Activated CD8-positive, alpha-beta memory T cell treated with anti-CD3 and anti-CD28 coated beads, Interleukin-2, amount 50 U/mL, for 4 hours (primary cell): ENCODE measurements around the gene SEC24A.
"Not testable (repeated sequence)": the region's sequence is repeated elsewhere in the genome, so short reads cannot be mapped to it uniquely, and the experiment has no call there.

Experiments used
- DNase-seq: peaks from one replicate; pipeline ENCODE4 v3.0.0-alpha.2; 2020

The SEC24A gene

DNA sequence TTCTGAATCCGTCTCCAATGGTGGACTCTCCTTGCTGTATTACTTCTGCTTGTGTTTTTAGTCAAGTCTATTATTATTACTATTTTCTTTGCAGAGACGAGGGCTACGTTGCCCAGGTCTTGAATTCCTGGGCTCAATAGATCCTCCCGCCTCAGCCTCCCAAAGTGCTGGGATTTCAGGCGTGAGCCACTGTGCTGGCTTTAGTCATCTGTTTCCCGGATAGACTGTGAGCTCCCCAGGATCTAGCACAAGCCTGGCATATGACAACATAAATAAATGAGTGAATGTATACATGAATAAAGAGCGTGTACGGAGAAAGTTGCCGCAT is 109.6 kb downstream of the SEC24A start:
- DNase-seq: no peak

DNA sequence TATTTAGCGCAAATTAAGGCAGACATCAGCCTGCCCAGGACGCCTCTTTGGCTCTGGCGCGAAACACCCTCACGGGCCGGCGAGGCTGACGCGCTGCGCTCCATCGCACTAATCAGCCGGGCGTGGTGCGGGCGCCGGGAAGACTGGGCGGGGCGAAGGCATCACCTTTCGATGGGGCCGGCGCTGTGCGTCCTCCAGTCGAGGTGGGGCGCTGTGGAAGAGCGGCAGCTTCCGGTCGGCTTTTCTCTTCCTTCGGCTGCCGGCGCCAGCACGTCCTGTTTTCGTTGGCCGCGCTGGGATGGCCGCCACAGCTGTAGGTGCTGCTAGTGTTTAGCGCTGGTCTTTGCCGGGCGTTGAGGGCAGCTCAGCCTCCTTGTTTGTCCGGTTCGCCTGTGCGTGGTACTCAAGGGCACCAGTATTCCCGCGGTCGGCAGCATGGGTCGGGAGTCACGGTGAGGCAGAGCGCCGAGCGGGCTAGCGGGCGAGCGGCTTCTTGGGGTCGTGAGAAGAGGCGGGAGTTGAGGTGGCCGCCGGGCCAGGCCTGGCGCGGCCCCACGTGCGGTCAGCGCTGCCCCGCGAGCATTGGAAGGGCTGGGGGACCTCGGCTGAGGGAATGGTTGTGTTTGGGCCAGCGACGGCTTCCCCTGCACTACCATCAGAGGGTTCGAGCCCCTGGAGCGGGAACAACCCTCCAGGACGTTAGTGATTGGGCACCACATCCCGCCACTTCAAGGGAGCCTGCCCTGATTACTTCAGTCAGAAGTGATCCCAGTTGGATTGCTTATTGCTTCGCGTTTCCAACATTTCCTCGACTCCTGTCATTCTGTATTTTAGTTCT is 110.1 kb downstream of the SEC24A start, which contains the start of gene DDX46:
Gene DDX46, plus strand, starts transcription at position 276 of the 838 bp plus-strand sequence. Its CDS starts 160 bp downstream, at position 436.
- peak; percentile 94 for DNase-seq

DNA sequence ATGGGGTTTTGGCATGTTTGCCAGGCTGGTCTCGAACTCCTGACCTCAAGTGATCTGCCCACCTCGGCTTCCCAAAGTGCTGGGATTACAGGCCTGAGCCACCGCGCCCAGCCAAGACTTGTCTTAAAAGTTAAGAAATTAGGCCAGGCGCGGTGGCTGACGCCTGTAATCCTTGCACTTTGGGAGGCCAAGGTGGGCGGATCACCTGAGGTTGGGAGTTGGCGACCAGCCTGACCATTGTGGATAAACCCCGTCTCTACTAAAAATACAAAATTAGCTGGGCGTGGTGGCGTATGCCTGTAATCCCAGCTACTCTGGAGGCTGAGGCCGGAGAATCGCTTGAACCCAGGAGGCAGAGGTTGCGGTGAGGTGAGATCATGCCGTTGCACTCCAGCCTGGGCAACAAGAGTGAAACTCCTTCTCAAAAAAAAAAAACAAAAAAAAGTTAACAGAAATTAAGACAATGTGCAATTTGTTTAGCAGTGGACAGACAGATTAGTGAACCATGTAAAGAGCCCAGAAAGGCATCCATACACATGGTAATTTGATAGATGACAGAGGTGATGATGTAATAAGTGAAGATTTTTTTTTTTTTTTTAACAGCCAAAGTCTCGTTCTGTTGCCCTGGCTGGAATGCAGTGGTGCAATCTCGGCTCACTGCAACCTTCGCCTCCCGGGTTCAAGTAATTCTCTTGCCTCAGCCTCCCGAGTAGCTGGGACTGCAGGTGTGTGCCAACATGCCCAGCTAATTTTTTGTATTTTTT is 119.1 kb downstream of the SEC24A start:
- not testable (repeated sequence) for DNase-seq

DNA sequence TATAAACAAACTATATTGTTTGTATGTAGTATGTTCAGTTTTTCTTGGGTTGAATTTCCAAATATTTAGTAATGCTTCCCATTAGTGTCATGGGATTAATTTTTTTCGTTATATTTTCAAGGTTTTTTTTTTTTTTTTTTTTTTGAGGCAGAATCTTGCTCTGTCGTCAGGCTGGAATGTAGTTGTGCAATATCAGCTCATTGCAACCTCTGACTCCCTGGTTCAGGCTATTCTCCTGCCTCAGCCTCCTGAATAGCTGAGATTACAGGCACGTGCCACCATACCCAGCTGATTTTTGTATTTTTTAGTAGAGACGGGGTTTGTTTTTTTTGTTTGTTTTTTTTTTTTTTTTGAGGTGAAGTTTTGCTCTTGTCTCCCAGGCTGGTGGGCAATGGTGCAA is 120.6 kb downstream of the SEC24A start:
- no peak for DNase-seq

DNA sequence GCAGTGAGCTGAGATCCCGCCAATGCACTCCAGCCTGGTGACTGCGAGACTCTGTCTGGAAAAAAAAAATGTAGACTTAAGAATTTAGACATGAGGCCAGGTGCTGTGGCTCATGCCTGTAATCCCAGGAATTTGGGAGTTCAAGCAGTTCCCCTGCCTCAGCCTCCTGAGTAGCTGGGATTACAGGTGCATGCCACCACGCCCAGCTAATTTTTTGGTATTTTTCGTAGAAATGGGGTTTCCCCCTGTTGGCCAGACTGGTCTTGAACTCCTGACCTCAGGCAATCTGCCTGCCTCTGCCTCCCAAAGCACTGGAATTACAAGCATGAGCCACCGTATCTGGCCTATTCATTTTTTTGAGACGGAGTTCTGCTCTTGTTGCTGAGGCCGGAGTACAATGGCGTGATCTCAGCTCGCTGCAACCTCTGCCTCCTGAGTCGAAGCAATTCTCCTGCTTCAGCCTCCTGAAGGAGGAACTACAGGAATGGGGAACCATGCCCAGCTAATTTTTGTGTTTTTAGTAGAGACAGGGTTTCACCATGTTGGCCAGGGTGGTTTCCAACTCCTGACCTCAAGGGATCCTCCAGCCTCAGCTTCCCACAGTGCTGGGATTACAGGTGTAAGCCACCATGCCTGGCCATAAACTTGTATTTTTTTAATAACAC is 124.0 kb downstream of the SEC24A start:
- DNase-seq: no peak

DNA sequence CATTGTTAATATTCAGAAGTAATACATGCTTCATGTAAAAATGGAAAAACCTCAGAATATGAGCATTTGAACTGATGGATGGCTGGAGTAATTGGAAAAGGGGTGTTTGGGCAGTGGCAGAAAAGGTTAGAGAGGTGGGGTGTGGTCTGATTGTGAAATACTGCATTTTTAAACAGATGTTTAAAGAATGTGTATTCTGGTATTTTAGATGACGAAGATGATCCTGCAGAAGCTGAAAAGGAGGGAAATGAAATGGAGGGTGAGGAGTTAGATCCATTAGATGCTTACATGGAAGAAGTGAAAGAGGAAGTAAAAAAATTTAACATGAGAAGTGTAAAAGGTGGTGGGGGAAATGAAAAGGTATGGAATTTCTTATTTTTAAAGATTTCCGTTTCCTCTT is 128.8 kb downstream of the SEC24A start:
- DNase-seq: no peak
